Mammary epithelial cell (primary cell): ENCODE measurements around the gene PTGES.

ENCODE experiments used
- EZH2 ChIP-seq: IDR thresholded peaks from 2 replicates; pipeline ENCODE4 v1.6.1; 2012; ENCODE audit warnings: low read length, inconsistent platforms, borderline replicate concordance
- TF ChIP-seq, protein P1 (sequence below), 2 donors: IDR thresholded peaks in 1 of 2; conservative IDR thresholded peaks in 1 of 2; 2 replicates each; pipeline ENCODE4 v1.5.1; 2011 to 2012; ENCODE audit warnings: inconsistent platforms in 2 of 2, low read length in 2 of 2, mild to moderate bottlenecking in 2 of 2, control low read depth in 1 of 2, low read depth in 1 of 2; ENCODE audit not compliant: insufficient read depth in 1 of 2; ENCODE audit errors: extremely low read depth in 1 of 2

DNA sequence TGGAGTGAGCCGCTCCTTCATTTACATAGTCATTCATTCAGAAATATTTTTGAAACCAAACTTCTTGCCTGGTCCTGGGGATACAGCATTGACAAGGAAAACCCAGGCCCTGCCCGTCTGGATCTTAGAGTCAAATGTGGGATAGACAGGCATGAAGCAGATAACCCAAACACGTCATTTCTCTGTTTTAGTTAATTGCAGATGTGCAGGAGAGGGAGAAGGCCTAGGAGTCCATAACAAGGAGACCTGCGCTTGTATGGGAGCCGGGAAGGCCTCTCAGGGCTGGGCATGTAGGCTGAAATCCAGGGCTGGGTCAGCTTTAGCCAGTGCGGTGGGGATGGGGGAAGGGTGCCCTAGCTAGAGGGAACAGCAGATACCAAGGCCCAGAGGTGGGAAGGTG, 44.0 kb downstream of the PTGES start:
- TF ChIP-seq, protein P1, sequence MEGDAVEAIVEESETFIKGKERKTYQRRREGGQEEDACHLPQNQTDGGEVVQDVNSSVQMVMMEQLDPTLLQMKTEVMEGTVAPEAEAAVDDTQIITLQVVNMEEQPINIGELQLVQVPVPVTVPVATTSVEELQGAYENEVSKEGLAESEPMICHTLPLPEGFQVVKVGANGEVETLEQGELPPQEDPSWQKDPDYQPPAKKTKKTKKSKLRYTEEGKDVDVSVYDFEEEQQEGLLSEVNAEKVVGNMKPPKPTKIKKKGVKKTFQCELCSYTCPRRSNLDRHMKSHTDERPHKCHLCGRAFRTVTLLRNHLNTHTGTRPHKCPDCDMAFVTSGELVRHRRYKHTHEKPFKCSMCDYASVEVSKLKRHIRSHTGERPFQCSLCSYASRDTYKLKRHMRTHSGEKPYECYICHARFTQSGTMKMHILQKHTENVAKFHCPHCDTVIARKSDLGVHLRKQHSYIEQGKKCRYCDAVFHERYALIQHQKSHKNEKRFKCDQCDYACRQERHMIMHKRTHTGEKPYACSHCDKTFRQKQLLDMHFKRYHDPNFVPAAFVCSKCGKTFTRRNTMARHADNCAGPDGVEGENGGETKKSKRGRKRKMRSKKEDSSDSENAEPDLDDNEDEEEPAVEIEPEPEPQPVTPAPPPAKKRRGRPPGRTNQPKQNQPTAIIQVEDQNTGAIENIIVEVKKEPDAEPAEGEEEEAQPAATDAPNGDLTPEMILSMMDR (conservative IDR thresholded peaks at IDR 0.05 in 1 of 2, IDR thresholded peaks at IDR 0.05 in 1 of 2; ENCODE audit: extremely low read depth in 1 of 2, insufficient read depth in 1 of 2, low read depth in 1 of 2, low read length in 2 of 2), result no peak
- TF ChIP-seq EZH2, result no peak
